ENCODE measurements around the gene CD24.

DNA sequence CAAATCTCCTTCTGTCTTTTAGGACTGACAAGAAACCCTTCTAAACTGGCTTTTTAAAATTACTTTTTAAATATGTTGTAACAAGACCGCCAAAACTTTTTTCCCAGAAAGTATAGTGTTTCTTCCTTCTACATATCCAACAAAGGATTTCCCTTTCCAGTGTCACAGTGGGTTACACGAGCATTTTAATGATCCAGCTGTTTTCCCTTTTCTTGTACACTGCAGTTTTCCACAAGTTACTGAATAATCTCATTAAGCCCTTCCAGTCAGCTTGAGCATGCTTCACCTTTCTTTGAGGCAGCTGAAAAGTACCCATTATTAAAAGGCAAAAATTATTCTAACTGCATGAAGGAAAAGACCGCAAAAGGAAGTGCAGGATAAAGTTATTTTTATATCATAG, 48.6 kb downstream of the CD24 start:
- TF ChIP-seq POLR2AphosphoS5 (IDR thresholded peaks at IDR 0.05; ENCODE audit: low read depth, low read length) (no peak), CTCF (IDR thresholded peaks at IDR 0.05) (no peak), REST (IDR thresholded peaks at IDR 0.05; ENCODE audit: insufficient read depth in 1 of 2, low read depth in 2 of 2, low read length in 1 of 2) (no peak), TCF7L2 (IDR thresholded peaks at IDR 0.05; ENCODE audit: low read depth, low read length) (no peak)

Measured in Panc1 (cell line).